GM12864 (cell line): ENCODE measurements around the gene NEUROG2.
"Not testable (repeated sequence)": the region's sequence is repeated elsewhere in the genome, so short reads cannot be mapped to it uniquely, and the experiment has no call there.

Source experiments
- DNase-seq: peaks from one replicate; pipeline ENCODE4 v3.0.0-alpha.2; 2011; ENCODE audit warnings: low read depth
- H3K4me3 ChIP-seq: 2 replicates; pipeline ENCODE4 v1.5.1; 2011; ENCODE audit warnings: mild to moderate bottlenecking, low read depth, low read length, control low read depth
- CTCF ChIP-seq: IDR thresholded peaks from 2 replicates; pipeline ENCODE4 v1.5.1; 2011; ENCODE audit warnings: low read depth, mild to moderate bottlenecking, moderate library complexity, low read length, control low read depth, inconsistent platforms; ENCODE audit errors: missing control alignments

The NEUROG2 gene

DNA sequence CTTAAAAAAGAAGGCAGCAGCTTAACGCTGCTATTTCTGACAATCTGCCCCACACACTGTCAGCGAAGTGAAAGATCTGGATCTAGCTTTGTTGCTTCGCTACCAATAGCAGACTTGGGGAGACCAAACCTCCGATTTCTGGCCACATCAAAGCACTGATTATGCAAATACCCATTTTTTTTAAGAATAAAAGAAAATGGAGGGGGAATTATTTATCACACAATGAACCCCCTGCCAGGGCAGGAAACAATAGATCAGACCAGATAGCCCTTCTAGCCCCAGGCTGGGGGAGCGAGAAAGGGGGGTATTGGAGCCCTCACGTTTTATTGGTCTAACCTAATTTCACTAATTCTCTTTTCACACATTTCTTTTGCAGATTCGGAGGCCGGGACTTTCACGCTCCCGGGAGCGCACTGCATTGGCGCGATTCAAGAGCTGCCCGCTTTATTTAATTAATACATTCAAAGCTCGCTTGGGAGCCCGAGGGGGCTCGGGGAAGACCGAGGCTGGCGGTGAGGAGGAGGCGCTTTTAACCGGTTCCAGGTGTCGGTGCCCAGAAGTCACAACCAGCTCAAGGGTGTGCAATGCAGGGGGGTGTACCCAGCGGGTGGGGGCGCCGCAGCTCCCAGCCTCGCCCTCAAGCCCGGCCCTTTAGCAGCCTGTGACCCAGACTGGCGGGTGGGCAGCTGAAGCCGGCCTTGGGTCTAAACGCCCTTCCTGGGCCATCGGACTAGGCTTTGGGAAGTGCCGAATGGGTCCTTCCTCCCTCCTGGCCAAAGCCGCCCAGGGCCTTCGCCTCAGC, 5.5 kb downstream of the NEUROG2 start:
- H3K4me3 ChIP-seq = peak overlapping the region; percentile 43
- DNase-seq = no peak
- peak; percentile 11 for TF ChIP-seq CTCF

GRCh38 chr4:112509243-112510141, 6.5 kb downstream of the NEUROG2 start:
- peak overlapping the region; percentile 43 for H3K4me3 ChIP-seq
- TF ChIP-seq CTCF = no peak
- no peak for DNase-seq

DNA sequence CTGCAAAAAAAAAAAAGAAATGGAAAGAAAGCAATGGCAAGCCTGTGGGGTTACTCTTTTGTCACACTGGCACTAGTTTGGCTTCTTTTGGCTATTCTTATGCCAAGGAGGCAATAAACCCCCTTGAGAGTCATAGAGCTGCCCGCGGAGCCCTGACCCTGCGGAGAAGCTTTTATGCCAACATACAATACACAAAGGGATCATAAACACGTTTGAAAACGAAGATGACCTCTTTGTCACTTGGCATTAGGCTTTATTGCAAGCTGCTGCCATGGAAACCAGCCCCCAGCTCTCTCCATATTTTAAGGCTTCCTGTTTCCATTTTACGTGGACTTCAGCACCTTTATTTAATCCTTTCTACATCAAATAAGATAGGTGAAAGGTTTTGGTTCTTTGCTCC, 7.6 kb downstream of the NEUROG2 start:
- no peak overlapping the region for H3K4me3 ChIP-seq
- no peak for TF ChIP-seq CTCF
- DNase-seq = no peak

DNA sequence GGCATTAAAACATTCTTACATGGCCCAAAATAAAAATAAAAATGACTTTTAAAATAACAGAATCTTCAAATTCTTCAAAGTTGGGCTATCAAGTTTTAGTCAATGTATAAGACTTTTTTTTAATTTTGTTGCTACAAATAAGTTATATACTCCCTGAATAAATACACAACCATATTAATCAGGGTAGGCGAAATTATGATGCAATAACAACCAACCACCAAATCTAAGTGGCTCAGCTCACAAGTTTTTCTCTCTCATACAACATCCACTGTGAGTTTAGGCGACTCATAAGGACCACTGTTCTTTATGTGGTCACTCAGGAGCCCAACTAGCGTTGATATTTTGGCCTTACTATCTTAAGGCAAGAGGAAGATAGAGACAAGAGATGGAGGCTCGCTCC, 11.2 kb downstream of the NEUROG2 start:
- no peak for TF ChIP-seq CTCF
- no peak for DNase-seq
- no peak overlapping the region for H3K4me3 ChIP-seq

DNA sequence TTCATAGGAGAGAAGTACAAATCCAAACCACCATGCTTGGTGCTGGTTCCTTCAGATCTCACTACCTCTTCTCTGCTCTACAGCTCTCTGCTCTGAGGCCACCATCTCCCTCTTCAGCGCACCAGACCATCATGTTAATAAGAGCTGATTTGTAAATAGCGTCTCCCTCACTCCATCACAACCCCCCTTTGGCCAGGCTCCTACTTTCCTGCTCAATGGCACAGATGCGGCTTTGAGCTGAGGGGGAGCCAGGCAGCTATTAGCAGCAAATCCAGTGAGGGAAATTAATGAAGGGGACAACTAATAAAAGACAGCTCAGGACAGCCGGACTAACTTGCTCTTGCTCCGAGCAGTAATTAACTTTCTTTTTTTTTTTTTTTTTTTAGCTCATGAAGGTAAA, 13.1 kb downstream of the NEUROG2 start:
- no peak for DNase-seq
- TF ChIP-seq CTCF = no peak

GRCh38 chr4:112492321-112492720, 23.7 kb downstream of the NEUROG2 start:
- no peak for DNase-seq
- H3K4me3 ChIP-seq = no peak overlapping the region
- TF ChIP-seq CTCF = no peak

More for the DNA sequence above, 13.1 kb downstream of the NEUROG2 start:
- H3K4me3 ChIP-seq = no peak overlapping the region

DNA sequence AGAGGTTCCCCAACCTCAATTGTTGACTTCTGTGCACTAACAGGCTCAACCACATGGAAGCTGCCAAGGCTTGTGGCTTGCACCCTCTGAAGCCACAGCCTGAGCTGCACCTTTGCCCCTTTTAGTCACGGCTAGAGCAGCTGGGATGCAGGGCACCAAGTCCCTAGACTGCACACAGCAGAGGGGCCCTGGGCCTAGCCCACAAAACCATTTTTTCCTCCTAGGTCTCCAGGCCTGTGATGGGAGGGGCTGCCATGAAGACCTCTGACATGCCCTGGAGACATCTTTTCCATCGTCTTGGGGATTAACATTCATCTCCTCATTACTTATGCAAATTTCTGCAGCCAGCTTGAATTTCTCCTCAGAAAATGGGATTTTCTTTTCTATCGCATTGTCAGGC, 25.2 kb downstream of the NEUROG2 start:
- H3K4me3 ChIP-seq, DNase-seq: not testable (repeated sequence)
